ENCODE measurements around the gene KIF12. TPM values are rescaled to one million over a fixed set of nuclear protein-coding genes. Genes with fewer than 3 reads are reported as not detected.
A peak's percentile ranks its signal among the peaks of the same experiment; 100 is the strongest.

Gene KIF12
- total and polyA plus RNA-seq, 3 experiments from 2014 or later: not detected

- H3K27ac ChIP-seq (ENCODE audit: low read depth, low read length): no peak overlapping the region
Measured at GRCh38 chr9:114105236-114105635, 6.1 kb upstream of the KIF12 start.

GRCh38 chr9:114102484-114102883 lies 3.4 kb upstream of the KIF12 start:
- POLR2A ChIA-PET: no interaction called here

More at GRCh38 chr9:114105236-114105635, 6.1 kb upstream of the KIF12 start:
- Histone ChIP-seq H3K27me3 (ENCODE audit: insufficient read depth, low read length, poor library complexity, severe bottlenecking) (no peaks in the 10 kb centered on the region), H3K4me1 (ENCODE audit: insufficient read depth, low read length) (no peaks in the 10 kb centered on the region), H3K36me3 (ENCODE audit: insufficient read depth, low read length) (no peaks in the 10 kb centered on the region), H3K9me3 (ENCODE audit: low read length) (no peaks in the 10 kb centered on the region), H3K4me3 (ENCODE audit: low read length) (no peak overlapping the region)
- POLR2A ChIA-PET: no interaction called here
- CTCF ChIA-PET: interaction anchor here (1.7 kb wide), 1 partner anchor 185 kb away, joined by 3 read pairs; no protein-coding TSS in a partner anchor
- Mint-ChIP-seq H3K9me3 (peaks cover 1 to 9% (median 6%) of the 10 kb centered on the region in 5 donors), H3K36me3 (peaks cover 0 to 3% (median 0%) of the 10 kb centered on the region in 3 donors), H3K27ac (no peak overlapping the region), H3K4me3 (no peak overlapping the region), H3K27me3 (peaks cover 4 to 22% of the 10 kb centered on the region in 2 donors), H3K4me1 (no peaks in the 10 kb centered on the region)
- no peak for DNase-seq

GRCh38 chr9:114100536-114100935 lies 1.4 kb upstream of the KIF12 start:
- Mint-ChIP-seq H3K4me3 (no peak overlapping the region), H3K36me3 (peaks cover 0 to 3% (median 0%) of the 10 kb centered on the region in 3 donors), H3K27ac (no peak overlapping the region), H3K4me1 (peaks cover 8 to 18% (median 14%) of the 10 kb centered on the region in 3 donors), H3K27me3 (peaks cover 23 to 56% of the 10 kb centered on the region in 2 donors), H3K9me3 (peaks cover 0 to 9% (median 6%) of the 10 kb centered on the region in 5 donors)
- no peaks in the 10 kb centered on the region for H3K4me1 ChIP-seq (ENCODE audit: insufficient read depth, low read length)
- H3K27ac ChIP-seq (ENCODE audit: low read depth, low read length): no peak overlapping the region
- POLR2A ChIA-PET: no interaction called here
- no peaks in the 10 kb centered on the region for H3K9me3 ChIP-seq (ENCODE audit: low read length)
- DNase-seq: no peak
- H3K4me3 ChIP-seq (ENCODE audit: low read length): no peak overlapping the region
- CTCF ChIA-PET: interaction anchor here (0.6 kb wide), 1 partner anchor 160 kb away, joined by 3 read pairs; no protein-coding TSS in a partner anchor
- H3K36me3 ChIP-seq (ENCODE audit: insufficient read depth, low read length): no peaks in the 10 kb centered on the region
- H3K27me3 ChIP-seq (ENCODE audit: insufficient read depth, low read length, poor library complexity, severe bottlenecking): peaks cover 9% of the 10 kb centered on the region

More at GRCh38 chr9:114102484-114102883, 3.4 kb upstream of the KIF12 start:
- peaks cover 3 to 7% (median 4%) of the 10 kb centered on the region in 3 donors for H3K4me1 Mint-ChIP-seq
- peaks cover under 1% of the 10 kb centered on the region for H3K27me3 ChIP-seq (ENCODE audit: insufficient read depth, low read length, poor library complexity, severe bottlenecking)
- CTCF ChIA-PET: no interaction called here
- H3K27ac Mint-ChIP-seq: no peak overlapping the region
- no peak overlapping the region for H3K27ac ChIP-seq (ENCODE audit: low read depth, low read length)
- no peaks in the 10 kb centered on the region for H3K36me3 ChIP-seq (ENCODE audit: insufficient read depth, low read length)
- no peak overlapping the region for H3K4me3 Mint-ChIP-seq
- no peak overlapping the region for H3K4me3 ChIP-seq (ENCODE audit: low read length)
- H3K9me3 Mint-ChIP-seq: peaks cover 0 to 9% (median 6%) of the 10 kb centered on the region in 5 donors
- no peaks in the 10 kb centered on the region for H3K9me3 ChIP-seq (ENCODE audit: low read length)
- no peaks in the 10 kb centered on the region for H3K4me1 ChIP-seq (ENCODE audit: insufficient read depth, low read length)
- no peak for DNase-seq
- peaks cover 0 to 3% (median 0%) of the 10 kb centered on the region in 3 donors for H3K36me3 Mint-ChIP-seq
- H3K27me3 Mint-ChIP-seq: peaks cover 14 to 36% of the 10 kb centered on the region in 2 donors

GRCh38 chr9:114099669-114100270 lies 678 bp upstream of the KIF12 start:
- H3K27me3 Mint-ChIP-seq: peaks cover 29 to 63% of the 10 kb centered on the region in 2 donors
- H3K27ac Mint-ChIP-seq: no peak overlapping the region
- H3K4me1 Mint-ChIP-seq: peaks cover 8 to 18% (median 14%) of the 10 kb centered on the region in 3 donors
- no peak overlapping the region for H3K4me3 Mint-ChIP-seq
- ChIA-PET CTCF (interaction anchor here (0.6 to 1.2 kb wide), 3 partner anchors 9 to 161 kb away, joined by 3 to 6 read pairs (median 3); no protein-coding TSS in a partner anchor), POLR2A (no interaction called here)
- Histone ChIP-seq H3K36me3 (ENCODE audit: insufficient read depth, low read length) (no peaks in the 10 kb centered on the region), H3K27ac (ENCODE audit: low read depth, low read length) (no peak overlapping the region), H3K4me1 (ENCODE audit: insufficient read depth, low read length) (no peaks in the 10 kb centered on the region), H3K27me3 (ENCODE audit: insufficient read depth, low read length, poor library complexity, severe bottlenecking) (peaks cover 10% of the 10 kb centered on the region), H3K9me3 (ENCODE audit: low read length) (no peaks in the 10 kb centered on the region), H3K4me3 (ENCODE audit: low read length) (no peak overlapping the region)
- H3K9me3 Mint-ChIP-seq: peaks cover 0 to 9% (median 6%) of the 10 kb centered on the region in 5 donors
- peaks cover 0 to 3% (median 0%) of the 10 kb centered on the region in 3 donors for H3K36me3 Mint-ChIP-seq
- no peak for DNase-seq

GRCh38 chr9:114098021-114098935 lies 814 bp downstream of the KIF12 start:
- Histone ChIP-seq H3K4me3 (ENCODE audit: low read length) (no peak overlapping the region), H3K4me1 (ENCODE audit: insufficient read depth, low read length) (no peaks in the 10 kb centered on the region), H3K27me3 (ENCODE audit: insufficient read depth, low read length, poor library complexity, severe bottlenecking) (peaks cover 13% of the 10 kb centered on the region), H3K36me3 (ENCODE audit: insufficient read depth, low read length) (no peaks in the 10 kb centered on the region), H3K9me3 (ENCODE audit: low read length) (no peaks in the 10 kb centered on the region), H3K27ac (ENCODE audit: low read depth, low read length) (no peak overlapping the region)
- peaks cover 0 to 3% (median 0%) of the 10 kb centered on the region in 3 donors for H3K36me3 Mint-ChIP-seq
- H3K4me1 Mint-ChIP-seq: peaks cover 8 to 18% (median 14%) of the 10 kb centered on the region in 3 donors
- H3K27ac Mint-ChIP-seq: no peak overlapping the region
- H3K9me3 Mint-ChIP-seq: peaks cover 0 to 9% (median 6%) of the 10 kb centered on the region in 5 donors
- H3K4me3 Mint-ChIP-seq: peak overlapping the region in 3 of 7 donors; percentile 49 to 75 (median 57)
- DNase-seq: peak in 1 of 5 donors; percentile 6
- CTCF ChIA-PET: interaction anchor here (1.2 kb wide), 1 partner anchor 16 kb away, joined by 3 read pairs; no protein-coding TSS in a partner anchor
- POLR2A ChIA-PET: no interaction called here
- peaks cover 32 to 62% of the 10 kb centered on the region in 2 donors for H3K27me3 Mint-ChIP-seq

GRCh38 chr9:114097613-114098020 lies 1.5 kb downstream of the KIF12 start:
- Mint-ChIP-seq H3K27me3 (peaks cover 32 to 57% of the 10 kb centered on the region in 2 donors), H3K4me3 (peak overlapping the region in 6 of 7 donors; percentile 47 to 75 (median 58)), H3K4me1 (peaks cover 8 to 18% (median 14%) of the 10 kb centered on the region in 3 donors), H3K9me3 (peaks cover 0 to 8% (median 6%) of the 10 kb centered on the region in 5 donors), H3K36me3 (peaks cover 0 to 3% (median 0%) of the 10 kb centered on the region in 3 donors), H3K27ac (no peak overlapping the region)
- CTCF ChIA-PET: interaction anchor here (1.2 kb wide), 1 partner anchor 15 kb away, joined by 3 read pairs; no protein-coding TSS in a partner anchor
- H3K27ac ChIP-seq (ENCODE audit: low read depth, low read length): no peak overlapping the region
- H3K36me3 ChIP-seq (ENCODE audit: insufficient read depth, low read length): no peaks in the 10 kb centered on the region
- no peaks in the 10 kb centered on the region for H3K4me1 ChIP-seq (ENCODE audit: insufficient read depth, low read length)
- peaks cover 13% of the 10 kb centered on the region for H3K27me3 ChIP-seq (ENCODE audit: insufficient read depth, low read length, poor library complexity, severe bottlenecking)
- no peak for DNase-seq
- no peaks in the 10 kb centered on the region for H3K9me3 ChIP-seq (ENCODE audit: low read length)
- H3K4me3 ChIP-seq (ENCODE audit: low read length): no peak overlapping the region
- POLR2A ChIA-PET: no interaction called here

- CTCF ChIA-PET: interaction anchor here (1.2 to 2.2 kb wide), 2 partner anchors 14 to 15 kb away, joined by 3 to 10 read pairs; no protein-coding TSS in a partner anchor
- H3K4me3 Mint-ChIP-seq: peak overlapping the region in 4 of 7 donors; percentile 32 to 72 (median 54)
Measured at GRCh38 chr9:114096866-114097612, 2.1 kb downstream of the KIF12 start.

More at GRCh38 chr9:114096866-114097612, 2.1 kb downstream of the KIF12 start:
- POLR2A ChIA-PET: no interaction called here
- no peaks in the 10 kb centered on the region for H3K9me3 ChIP-seq (ENCODE audit: low read length)
- DNase-seq: no peak
- no peaks in the 10 kb centered on the region for H3K4me1 ChIP-seq (ENCODE audit: insufficient read depth, low read length)
- no peak overlapping the region for H3K27ac ChIP-seq (ENCODE audit: low read depth, low read length)
- H3K27me3 ChIP-seq (ENCODE audit: insufficient read depth, low read length, poor library complexity, severe bottlenecking): peaks cover 13% of the 10 kb centered on the region
- H3K4me3 ChIP-seq (ENCODE audit: low read length): no peak overlapping the region
- Mint-ChIP-seq H3K27ac (no peak overlapping the region), H3K27me3 (peaks cover 32 to 54% of the 10 kb centered on the region in 2 donors), H3K9me3 (peaks cover 0 to 5% (median 4%) of the 10 kb centered on the region in 5 donors), H3K4me1 (peaks cover 8 to 18% (median 14%) of the 10 kb centered on the region in 3 donors), H3K36me3 (peaks cover 0 to 3% (median 0%) of the 10 kb centered on the region in 3 donors)
- no peaks in the 10 kb centered on the region for H3K36me3 ChIP-seq (ENCODE audit: insufficient read depth, low read length)
